NOMO-1 treated with dmso at 0.1 percent for 144 hours (cell line): ENCODE results near the gene ALG1.
"Not testable (repeated sequence)": the region's sequence is repeated elsewhere in the genome, so short reads cannot be mapped to it uniquely, and the experiment has no call there.

Experiments used
- DNase-seq: peaks from one replicate; lab custom pipeline; 2025; ENCODE audit not compliant: unreplicated experiment; lab: John Stamatoyannopoulos, UW

The ALG1 gene

GRCh38 chr16:5072334-5073278 lies 963 bp downstream of the ALG1 start:
- DNase-seq = no peak

GRCh38 chr16:5073279-5073629 lies 1.6 kb downstream of the ALG1 start:
- DNase-seq = no peak

GRCh38 chr16:5073771-5074170 lies 2.1 kb downstream of the ALG1 start:
- DNase-seq = not testable (repeated sequence)

- DNase-seq = no peak
These were observed 4.0 kb downstream of the ALG1 start for GRCh38 chr16:5075637-5076036.

- no peak for DNase-seq
These were observed 5.7 kb downstream of the ALG1 start for GRCh38 chr16:5077304-5077703.

GRCh38 chr16:5078626-5079025 lies 7.0 kb downstream of the ALG1 start:
- no peak for DNase-seq

GRCh38 chr16:5080461-5080860 lies 8.8 kb downstream of the ALG1 start:
- DNase-seq = not testable (repeated sequence)

- not testable (repeated sequence) for DNase-seq
These were observed 9.4 kb downstream of the ALG1 start for GRCh38 chr16:5080996-5081395.

- DNase-seq = not testable (repeated sequence)
These were observed 12.0 kb downstream of the ALG1 start for GRCh38 chr16:5083646-5084045.

GRCh38 chr16:5084099-5084731 lies 12.6 kb downstream of the ALG1 start:
- DNase-seq = not testable (repeated sequence)

- not testable (repeated sequence) for DNase-seq
These were observed 13.2 kb downstream of the ALG1 start for GRCh38 chr16:5084802-5085201.

GRCh38 chr16:5085716-5086115 lies 14.1 kb downstream of the ALG1 start:
- DNase-seq = not testable (repeated sequence)

- DNase-seq = not testable (repeated sequence)
These were observed 16.6 kb downstream of the ALG1 start for GRCh38 chr16:5088086-5088790.

GRCh38 chr16:5088936-5089335 lies 17.3 kb downstream of the ALG1 start:
- not testable (repeated sequence) for DNase-seq

GRCh38 chr16:5089911-5090555 lies 18.4 kb downstream of the ALG1 start:
- not testable (repeated sequence) for DNase-seq

GRCh38 chr16:5090592-5090991 lies 18.9 kb downstream of the ALG1 start:
- DNase-seq = not testable (repeated sequence)

GRCh38 chr16:5093081-5093480 lies 21.4 kb downstream of the ALG1 start:
- DNase-seq = not testable (repeated sequence)

- not testable (repeated sequence) for DNase-seq
These were observed 22.1 kb downstream of the ALG1 start for GRCh38 chr16:5093746-5094145.

GRCh38 chr16:5095145-5095830 lies 23.6 kb downstream of the ALG1 start:
- not testable (repeated sequence) for DNase-seq

- DNase-seq = not testable (repeated sequence)
These were observed 24.9 kb downstream of the ALG1 start for GRCh38 chr16:5096437-5097060.
